Esophagus (tissue), 2 donors: ENCODE results near the gene IRF8. TPM values are rescaled to one million over a fixed set of nuclear protein-coding genes. Genes with fewer than 3 reads are reported as not detected.

ENCODE experiments used
- H3K27ac ChIP-seq, 2 donors: one replicate each; pipeline ENCODE4 v1.5.1; 2013; ENCODE audit warnings: low read depth in 2 of 2, mild to moderate bottlenecking in 2 of 2, inconsistent platforms in 1 of 2, low read length in 1 of 2, moderate library complexity in 1 of 2
- H3K27me3 ChIP-seq, 2 donors: one replicate each; pipeline ENCODE4 v1.6.1; 2013; ENCODE audit warnings: low read length in 2 of 2, control low read depth in 1 of 2, mild to moderate bottlenecking in 1 of 2; ENCODE audit not compliant: insufficient read depth in 2 of 2, control insufficient read depth in 1 of 2
- H3K36me3 ChIP-seq, 2 donors: one replicate each; pipeline ENCODE4 v1.6.1; 2013; ENCODE audit warnings: low read length in 1 of 2; ENCODE audit not compliant: control insufficient read depth in 2 of 2, insufficient read depth in 2 of 2
- H3K4me1 ChIP-seq, 2 donors: one replicate each; pipeline ENCODE4 v1.6.1; 2013; ENCODE audit warnings: low read length in 1 of 2; ENCODE audit not compliant: control insufficient read depth in 2 of 2, insufficient read depth in 2 of 2
- H3K4me3 ChIP-seq, 2 donors: one replicate each; pipeline ENCODE4 v1.5.1; 2013; ENCODE audit warnings: low read length in 2 of 2, mild to moderate bottlenecking in 2 of 2, low read depth in 1 of 2, moderate library complexity in 1 of 2
- H3K9me3 ChIP-seq, 2 donors: one replicate each; pipeline ENCODE4 v1.6.1; 2013; ENCODE audit warnings: mild to moderate bottlenecking in 2 of 2, low read depth in 1 of 2, low read length in 1 of 2, moderate library complexity in 1 of 2; ENCODE audit not compliant: control insufficient read depth in 2 of 2, insufficient read depth in 1 of 2
- WGBS, 2 donors: extraction: QIAGEN DNeasy Blood & Tissue Kit; methylation state at CpG; one replicate each; pipeline ENCODE4 v1.1.7; 2013; 5-methylcytosine and 5-hydroxymethylcytosine counted together
- polyA plus RNA-seq, 2 donors: library from polyadenylated mRNA; stranded (reverse); fragments of 200-250 nt; gene quantifications; one replicate each; pipeline ENCODE4 v1.2.3, GENCODE V29; 2013
- donor health status: healthy with polysubstance abuse.
- donor health status: Bipolar disorder and iron deficiency.

Gene IRF8, protein sequence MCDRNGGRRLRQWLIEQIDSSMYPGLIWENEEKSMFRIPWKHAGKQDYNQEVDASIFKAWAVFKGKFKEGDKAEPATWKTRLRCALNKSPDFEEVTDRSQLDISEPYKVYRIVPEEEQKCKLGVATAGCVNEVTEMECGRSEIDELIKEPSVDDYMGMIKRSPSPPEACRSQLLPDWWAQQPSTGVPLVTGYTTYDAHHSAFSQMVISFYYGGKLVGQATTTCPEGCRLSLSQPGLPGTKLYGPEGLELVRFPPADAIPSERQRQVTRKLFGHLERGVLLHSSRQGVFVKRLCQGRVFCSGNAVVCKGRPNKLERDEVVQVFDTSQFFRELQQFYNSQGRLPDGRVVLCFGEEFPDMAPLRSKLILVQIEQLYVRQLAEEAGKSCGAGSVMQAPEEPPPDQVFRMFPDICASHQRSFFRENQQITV
- under 1 TPM; 0.53 to 0.96 TPM for polyA plus RNA-seq

DNA sequence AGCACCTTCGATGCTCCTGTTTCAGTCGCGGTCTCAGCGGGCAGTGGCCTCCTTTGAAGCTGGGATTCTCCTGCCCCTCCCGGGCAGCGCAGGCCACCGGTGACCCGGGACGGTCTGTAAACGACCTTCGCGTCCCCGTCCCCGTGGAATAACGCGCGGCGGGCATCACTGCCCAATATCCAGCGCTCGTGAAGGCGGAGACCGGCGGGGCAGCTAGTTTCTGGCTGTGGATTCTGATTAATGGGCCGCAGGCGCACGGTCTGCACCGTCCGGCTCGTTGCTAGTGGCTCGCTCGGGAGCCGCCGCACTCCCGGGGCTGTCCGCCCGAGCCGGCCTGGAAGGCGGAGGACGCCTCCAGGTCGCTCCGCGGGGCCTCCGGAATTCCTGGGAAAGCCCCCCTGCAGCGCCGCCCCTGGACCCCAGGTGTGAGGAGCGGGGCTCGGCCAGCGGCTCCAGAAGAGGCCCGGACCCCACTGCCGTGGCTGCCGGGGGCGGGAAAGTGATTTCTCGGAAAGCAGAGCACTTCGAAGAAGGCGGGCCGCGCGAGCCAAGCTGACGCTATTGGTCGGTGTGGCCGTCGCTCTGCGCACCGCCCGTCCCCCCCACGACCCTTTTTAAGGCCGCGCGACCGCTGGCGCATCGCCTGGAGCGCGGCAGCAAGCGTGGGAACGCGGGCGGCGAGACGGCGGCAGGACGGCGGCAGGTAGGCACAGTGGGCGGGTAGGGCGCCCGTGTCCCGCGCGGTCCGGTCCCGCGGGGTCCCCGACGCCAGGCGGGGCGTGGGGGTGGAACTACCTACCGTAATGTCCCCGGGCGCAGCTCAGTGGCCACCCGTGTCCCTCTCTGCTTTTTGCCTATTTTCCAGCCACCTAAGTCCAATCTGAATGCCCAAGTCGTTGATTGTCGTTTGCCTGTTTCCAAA lies at the start of gene IRF8:
Gene IRF8, plus strand, starts transcription at position 642 of the 922 bp plus-strand sequence. CDS start 3,854 bp downstream, outside the sequence.
- WGBS, 2 donors: 1 to 3% methylated on average over 98 to 102 of the region's 102 CpGs
- no peaks in the 10 kb centered on the region for H3K9me3 ChIP-seq
- peaks cover 0 to 10% of the 10 kb centered on the region in 2 donors for H3K27me3 ChIP-seq
- no peak within 1 kb of the TSS for H3K27ac ChIP-seq
- peak within 1 kb of the TSS; percentile 32 to 48 for H3K4me3 ChIP-seq
- H3K36me3 ChIP-seq: no peaks in the 10 kb centered on the region
- H3K4me1 ChIP-seq: peaks cover 0 to 3% of the 10 kb centered on the region in 2 donors

DNA sequence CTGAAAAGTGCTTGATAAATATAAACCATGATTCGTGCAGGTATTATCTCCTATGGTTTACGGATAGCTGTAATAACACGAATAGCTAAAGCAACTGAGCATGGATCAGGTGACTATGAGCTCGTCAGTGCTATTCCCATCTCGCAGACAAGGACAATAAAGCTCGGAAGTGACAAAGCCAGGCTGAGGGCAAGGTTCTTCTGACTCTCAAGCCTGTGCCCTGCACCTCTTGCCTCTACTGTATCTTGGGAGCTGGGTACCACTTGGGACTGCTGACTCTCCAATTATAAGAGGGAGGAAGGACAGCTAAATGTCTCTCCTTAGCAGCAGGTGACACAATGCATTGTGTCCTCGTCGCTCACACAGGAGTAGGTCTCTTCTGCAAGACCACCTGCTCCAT lies 49.6 kb upstream of the IRF8 start:
- no peaks in the 10 kb centered on the region for H3K4me1 ChIP-seq
- no peaks in the 10 kb centered on the region for H3K9me3 ChIP-seq
- no peaks in the 10 kb centered on the region for H3K36me3 ChIP-seq
- WGBS, 2 donors: 79 to 81% methylated on average over 8 of the region's 8 CpGs
- no peak overlapping the region for H3K4me3 ChIP-seq
- peaks cover 0 to 8% of the 10 kb centered on the region in 2 donors for H3K27me3 ChIP-seq
- no peak overlapping the region for H3K27ac ChIP-seq

DNA sequence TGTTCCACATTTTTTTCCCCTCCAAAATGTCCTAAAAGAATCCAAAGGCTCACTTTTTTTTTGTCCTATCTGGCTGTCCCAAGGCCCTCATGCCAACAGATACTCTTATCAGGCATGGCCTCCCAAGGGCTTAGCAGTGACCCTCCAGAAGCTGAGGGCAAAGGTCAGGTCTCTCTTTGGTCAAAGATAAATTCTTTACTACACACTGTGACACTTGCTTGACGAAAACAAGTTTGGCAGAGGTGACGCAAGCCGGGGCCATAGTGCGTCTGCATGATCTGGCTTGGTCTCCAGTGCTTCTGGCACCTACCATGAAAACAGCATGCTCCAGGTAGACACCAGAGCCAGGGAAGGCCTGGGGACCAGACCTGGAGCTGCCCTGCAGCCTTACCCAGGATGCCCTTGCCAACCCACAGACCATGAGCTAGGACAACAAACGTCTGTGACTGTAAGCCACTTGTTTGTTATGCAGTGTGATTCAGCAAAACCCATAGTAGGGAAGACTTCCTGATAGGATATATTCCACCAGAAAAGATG lies 48.5 kb upstream of the IRF8 start:
- H3K4me1 ChIP-seq: no peaks in the 10 kb centered on the region
- no peaks in the 10 kb centered on the region for H3K9me3 ChIP-seq
- no peaks in the 10 kb centered on the region for H3K36me3 ChIP-seq
- H3K27me3 ChIP-seq: peaks cover 0 to 8% of the 10 kb centered on the region in 2 donors
- no peak overlapping the region for H3K27ac ChIP-seq
- WGBS, 2 donors: 67% methylated on average over 5 of the region's 5 CpGs
- H3K4me3 ChIP-seq: no peak overlapping the region

DNA sequence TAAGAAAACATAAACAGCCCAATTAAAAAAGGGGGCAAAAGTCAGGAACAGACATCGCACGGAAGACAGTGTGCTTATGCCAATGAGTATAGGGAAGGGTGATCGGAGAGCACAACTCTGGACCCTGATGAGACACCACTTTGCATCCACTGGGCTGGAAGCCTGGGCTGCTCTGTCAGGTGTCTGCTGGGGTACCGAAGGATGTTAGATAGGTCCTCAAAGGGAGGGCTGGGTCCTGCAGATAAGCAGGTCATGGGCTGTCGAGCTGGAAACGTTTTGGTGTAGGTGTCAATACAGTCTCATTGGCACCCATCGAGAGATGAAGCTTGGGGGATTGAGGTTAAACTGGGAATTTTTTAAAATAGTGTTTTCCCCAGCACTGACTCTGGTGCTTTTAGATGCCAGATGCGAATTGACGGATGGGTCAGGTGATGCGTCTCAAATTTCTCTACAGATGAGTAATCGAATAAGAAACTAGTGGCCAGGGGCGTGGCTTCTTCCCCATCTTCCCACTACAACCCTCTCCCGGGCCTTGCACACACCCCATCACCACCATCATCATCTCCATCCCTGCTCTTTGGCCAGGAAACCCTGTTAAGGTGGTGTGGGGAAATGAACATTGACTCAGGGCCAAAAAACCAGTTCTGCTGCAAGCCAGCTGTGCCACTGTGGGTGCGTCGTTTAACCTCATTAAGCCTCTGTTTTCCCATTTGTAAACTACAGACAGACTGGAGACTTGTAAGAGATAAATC lies 47.8 kb upstream of the IRF8 start:
- H3K4me3 ChIP-seq: no peak overlapping the region
- no peak overlapping the region for H3K27ac ChIP-seq
- 61 to 66% methylated on average over 15 of the region's 15 CpGs for WGBS, 2 donors
- no peaks in the 10 kb centered on the region for H3K4me1 ChIP-seq
- no peaks in the 10 kb centered on the region for H3K36me3 ChIP-seq
- H3K27me3 ChIP-seq: peaks cover 0 to 8% of the 10 kb centered on the region in 2 donors
- no peaks in the 10 kb centered on the region for H3K9me3 ChIP-seq

DNA sequence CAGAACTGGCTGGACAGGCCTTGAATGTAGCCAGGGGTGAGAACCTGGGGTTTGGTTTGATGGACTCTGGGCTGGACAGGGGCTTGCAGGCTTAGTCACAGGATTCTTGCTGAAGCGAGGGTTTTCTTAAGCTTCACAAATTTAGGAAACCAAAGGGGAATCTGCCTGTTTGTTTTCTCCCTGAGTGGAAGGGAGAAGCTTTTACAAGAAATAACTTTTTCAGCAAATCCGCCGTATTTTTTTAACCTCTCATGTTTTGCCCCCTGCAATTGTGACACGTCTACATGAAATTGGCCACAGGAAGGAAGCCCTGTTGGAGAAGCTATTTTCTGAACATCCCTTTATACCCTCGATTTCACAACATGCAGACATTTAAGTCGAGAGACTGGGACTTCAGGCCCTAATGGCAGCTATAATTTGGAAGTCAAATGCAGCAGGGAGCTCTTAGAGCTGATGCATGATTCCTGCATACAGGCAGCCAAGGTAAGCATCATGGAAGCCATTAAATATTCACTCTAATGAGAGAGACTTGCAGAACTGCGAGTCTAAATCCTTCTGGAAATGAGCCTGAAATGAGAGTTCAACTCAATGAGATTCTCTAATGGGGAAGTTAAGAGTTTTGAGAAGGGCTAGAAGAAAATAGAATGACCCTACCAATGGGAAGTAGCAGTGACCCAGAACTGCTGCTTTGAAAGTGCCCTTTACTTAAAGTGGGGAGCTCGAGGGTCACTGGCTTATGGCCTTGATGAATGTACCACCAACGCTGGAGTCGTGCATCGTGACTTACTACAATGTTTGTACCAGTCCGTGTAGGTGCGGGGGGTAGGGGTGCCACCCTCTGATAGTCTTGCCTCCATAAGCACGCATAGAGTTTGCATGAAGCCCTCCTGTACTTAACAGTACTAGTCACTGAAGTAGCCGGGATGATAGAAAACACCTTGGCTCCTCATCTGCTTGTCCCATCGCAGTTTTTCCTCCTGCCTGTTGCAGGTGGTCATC lies 45.1 kb upstream of the IRF8 start:
- H3K27me3 ChIP-seq: peaks cover 0 to 8% of the 10 kb centered on the region in 2 donors
- H3K27ac ChIP-seq: no peak overlapping the region
- no peaks in the 10 kb centered on the region for H3K9me3 ChIP-seq
- no peaks in the 10 kb centered on the region for H3K36me3 ChIP-seq
- WGBS, 2 donors: 75 to 79% methylated on average over 16 of the region's 16 CpGs
- H3K4me3 ChIP-seq: no peak overlapping the region
- H3K4me1 ChIP-seq: no peaks in the 10 kb centered on the region

DNA sequence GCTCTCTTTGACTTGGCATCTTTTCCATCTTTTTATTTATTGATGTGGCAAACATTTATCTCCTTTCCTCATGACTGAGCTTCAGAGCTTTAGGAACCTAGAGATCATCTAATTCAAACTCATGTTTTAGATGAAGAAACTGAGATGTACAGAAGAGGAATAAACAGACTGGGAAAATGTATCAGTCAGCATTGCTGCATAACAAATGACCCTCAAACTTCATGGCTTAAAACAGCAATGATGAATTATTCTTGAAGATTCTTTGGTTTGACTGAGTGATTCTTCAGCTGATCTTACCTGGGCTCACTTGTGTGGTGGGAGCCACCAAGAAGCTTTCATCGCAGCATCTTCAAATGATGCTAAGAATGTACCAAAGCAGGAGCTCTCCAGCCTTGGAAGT lies 44.0 kb upstream of the IRF8 start:
- 90 to 96% methylated on average over 1 of the region's 1 CpG for WGBS, 2 donors
- no peaks in the 10 kb centered on the region for H3K9me3 ChIP-seq

DNA sequence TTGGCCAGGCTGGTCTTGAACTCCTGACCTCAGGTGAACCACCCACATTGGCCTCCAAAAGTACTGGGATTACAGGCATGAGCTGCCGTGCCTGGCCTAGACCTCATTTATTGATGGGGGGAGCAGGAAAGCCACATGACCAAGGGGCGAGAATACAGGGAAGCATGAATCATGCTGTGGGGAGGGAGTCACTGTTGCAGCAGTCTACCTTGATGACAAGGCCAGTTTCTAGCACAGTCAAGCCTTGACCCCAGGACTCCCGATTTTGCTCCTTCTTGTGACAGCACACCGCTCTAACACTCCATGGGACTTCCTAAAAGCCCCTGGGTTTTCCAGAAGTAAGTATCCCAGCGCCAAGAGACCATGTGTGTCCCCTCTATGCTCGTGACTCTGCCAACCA lies 42.9 kb upstream of the IRF8 start:
- Histone ChIP-seq H3K9me3 (no peaks in the 10 kb centered on the region), H3K27me3 (no peaks in the 10 kb centered on the region), H3K4me1 (no peaks in the 10 kb centered on the region), H3K27ac (no peak overlapping the region), H3K4me3 (no peak overlapping the region), H3K36me3 (no peaks in the 10 kb centered on the region)
- 74 to 75% methylated on average over 6 of the region's 6 CpGs for WGBS, 2 donors

More for the DNA sequence above, 44.0 kb upstream of the IRF8 start:
- Histone ChIP-seq H3K4me3 (no peak overlapping the region), H3K27ac (no peak overlapping the region), H3K27me3 (no peaks in the 10 kb centered on the region), H3K36me3 (no peaks in the 10 kb centered on the region), H3K4me1 (no peaks in the 10 kb centered on the region)

DNA sequence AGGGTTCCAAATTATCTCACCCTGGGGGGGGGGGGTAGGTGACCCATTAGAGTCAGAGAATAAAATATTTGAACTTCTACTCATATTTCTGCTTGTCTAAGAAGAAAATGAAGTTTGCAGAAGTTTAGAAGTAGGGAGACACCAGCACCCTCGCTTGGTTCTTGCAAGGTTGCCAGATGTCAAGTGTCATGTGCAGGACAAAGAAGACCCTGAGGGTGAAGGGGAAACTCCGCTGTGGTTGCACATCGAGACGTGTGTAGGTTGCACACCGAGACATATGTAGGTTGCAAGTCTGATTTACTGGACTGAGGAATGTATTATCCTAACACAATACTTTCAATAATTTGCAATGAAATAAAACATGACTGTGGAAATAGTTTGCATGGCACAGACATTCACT lies 42.4 kb upstream of the IRF8 start:
- Histone ChIP-seq H3K36me3 (no peaks in the 10 kb centered on the region), H3K27ac (no peak overlapping the region), H3K4me3 (no peak overlapping the region), H3K4me1 (no peaks in the 10 kb centered on the region), H3K27me3 (no peaks in the 10 kb centered on the region), H3K9me3 (no peaks in the 10 kb centered on the region)
- WGBS, 2 donors: 74 to 79% methylated on average over 5 of the region's 5 CpGs
